GM18519 (cell line): ENCODE measurements around the gene LONP1.
"Not testable (repeated sequence)": the region's sequence is repeated elsewhere in the genome, so short reads cannot be mapped to it uniquely, and the experiment has no call there.

Experiments
- ATAC-seq: cut with Tn5 transposase; IDR thresholded peaks from one replicate; pipeline ENCODE4 v1.9.1; 2021; ENCODE audit warnings: mild to moderate bottlenecking, moderate library complexity; ENCODE audit not compliant: unreplicated experiment, low FRiP score

LONP1 gene

DNA sequence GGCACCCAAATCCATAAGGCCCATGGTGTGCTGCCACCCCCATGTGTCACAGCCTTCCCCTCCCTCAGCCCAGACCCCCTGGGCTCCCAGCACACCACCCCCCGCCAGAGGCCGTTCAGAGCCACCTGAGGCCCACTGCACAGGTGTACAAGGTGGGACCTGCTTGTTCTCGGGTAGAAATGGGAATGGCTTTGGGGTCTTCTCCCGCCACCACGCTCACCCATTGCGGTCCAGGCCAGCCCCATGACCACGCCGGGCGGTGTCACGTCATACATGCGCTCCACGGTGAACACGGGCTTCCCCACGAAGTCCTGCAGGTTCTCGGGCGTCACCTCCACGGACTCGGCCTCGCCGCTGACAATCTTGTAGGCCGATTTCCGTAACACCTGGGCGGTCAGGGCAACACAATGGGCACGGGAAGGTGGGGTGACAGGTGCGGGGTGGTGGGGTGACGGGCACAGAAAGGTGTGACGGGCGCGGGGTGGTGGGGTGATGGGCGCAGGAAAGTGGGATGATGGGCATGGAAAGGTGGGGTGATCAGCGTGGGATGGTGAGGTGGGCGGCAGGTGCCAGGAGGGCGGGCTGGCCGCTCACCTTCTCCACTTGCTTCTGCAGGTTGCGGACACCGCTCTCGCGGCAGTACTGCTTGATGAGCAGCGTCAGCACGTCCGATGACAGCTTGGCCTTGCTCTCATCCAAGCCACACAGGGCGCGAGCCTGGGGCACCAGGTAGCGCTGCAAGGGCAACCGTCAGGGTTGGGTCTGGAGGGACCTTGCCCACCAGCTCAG is 25.6 kb downstream of the LONP1 start:
- no peak for ATAC-seq

DNA sequence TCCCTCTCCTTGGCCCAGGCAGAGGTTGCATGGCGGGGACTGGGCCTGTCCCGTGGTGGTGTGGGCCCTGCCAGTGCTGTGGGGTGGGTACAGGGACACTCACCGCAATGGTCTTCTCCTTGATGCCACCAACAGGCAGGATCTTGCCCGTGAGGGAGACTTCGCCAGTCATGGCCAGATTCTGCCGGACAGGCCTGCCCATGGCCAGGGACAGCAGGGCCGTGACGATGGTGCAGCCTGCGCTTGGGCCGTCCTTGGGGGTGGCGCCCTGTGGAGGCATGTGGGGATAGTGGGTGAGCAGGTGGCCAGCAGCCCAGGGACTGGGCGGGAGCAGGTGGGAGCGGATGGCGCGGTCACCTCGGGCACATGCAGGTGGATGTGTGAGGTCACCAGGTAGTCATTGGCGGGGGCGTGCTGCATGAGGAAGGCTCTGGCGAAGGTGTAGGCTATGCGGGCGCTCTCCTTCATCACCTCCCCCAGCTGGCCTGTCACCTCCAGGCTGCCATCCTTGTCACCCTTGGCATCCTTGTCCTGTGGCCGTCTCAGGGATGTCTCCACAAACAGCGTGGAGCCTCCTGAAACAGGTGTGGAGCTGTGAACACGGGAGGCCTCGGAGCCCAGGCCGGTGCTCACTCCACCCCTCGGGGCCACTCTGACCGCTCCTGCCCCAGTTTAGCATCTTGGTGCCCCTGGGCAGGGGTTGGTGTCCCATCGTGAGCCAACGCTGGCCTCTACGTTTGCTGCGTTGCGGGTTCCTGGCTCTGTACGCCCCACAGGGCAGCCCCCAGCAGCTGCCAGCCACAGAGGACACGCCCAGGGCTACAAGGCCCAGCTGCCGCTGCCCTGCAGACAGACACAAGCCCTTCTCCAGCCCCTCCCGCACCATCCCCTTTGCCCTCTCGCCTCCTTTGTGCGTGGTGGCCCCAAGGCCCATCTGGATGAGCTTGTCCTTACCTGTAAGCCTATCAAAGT is 26.5 kb downstream of the LONP1 start:
- no peak for ATAC-seq

DNA sequence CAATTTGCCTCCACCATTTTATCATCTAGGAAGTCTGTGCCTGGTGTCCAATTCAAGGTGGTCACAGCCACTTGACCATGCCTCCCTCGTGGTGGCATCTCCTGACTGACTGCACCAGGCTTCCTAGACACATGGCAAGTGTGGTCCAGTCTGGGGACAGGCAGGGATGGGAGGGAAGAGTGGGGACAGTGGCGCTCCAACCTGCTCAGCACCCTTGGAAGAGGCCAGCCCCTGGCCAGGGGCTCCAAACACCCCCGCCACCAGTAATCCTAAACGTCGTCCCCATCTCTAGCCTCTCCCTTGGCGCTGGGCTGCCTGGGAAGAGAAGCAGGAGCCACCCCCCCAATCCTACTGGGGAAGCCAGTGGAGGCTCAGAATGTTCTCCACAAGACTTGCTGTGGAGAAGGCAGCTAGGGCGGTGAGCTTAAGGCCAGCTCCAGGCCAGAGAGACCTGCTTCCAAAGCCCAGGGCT is 27.2 kb downstream of the LONP1 start:
- no peak for ATAC-seq

DNA sequence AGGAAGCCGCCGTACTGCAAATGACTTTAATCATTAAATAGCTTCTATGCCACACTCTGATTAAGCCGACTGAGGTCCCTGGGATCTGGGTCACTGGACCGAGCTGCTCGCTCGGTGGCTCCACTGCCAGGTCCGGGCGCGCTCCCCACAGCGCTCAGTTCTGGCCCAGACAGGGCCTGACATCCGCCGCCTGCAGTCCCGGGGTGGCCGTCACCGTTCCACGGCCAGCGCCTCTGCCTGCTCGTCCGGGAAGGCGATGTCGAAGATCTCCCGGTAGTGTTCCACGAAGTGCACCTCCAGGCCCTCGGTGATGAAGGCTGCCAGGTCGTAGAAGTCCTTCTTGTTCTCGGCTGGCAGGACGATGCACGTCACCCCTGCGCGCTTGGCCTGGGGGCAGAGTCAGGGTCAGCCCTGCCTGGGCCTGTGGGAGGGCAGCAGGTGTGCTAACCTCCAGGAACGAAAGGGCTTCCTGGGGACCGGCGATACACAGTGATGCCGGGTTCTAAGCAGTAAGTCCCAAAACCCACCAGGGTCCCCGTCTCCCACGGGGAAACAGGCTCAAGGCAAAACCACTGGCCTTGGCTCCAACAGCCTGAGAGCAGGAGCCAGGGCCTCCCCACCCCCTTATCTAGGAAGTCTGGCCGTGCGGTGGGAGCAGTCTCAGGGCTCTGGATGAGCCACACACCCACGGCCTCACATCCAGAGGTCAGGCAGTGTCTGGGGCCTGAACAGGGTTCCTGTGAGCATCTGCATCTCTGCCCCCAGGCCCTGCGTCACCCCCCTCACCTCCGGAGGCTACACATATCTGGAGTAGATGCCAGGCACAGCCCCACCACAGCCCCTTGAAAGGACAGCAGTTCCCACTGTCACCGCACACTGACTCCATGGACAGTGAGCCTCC is 27.9 kb downstream of the LONP1 start:
- ATAC-seq, result no peak

DNA sequence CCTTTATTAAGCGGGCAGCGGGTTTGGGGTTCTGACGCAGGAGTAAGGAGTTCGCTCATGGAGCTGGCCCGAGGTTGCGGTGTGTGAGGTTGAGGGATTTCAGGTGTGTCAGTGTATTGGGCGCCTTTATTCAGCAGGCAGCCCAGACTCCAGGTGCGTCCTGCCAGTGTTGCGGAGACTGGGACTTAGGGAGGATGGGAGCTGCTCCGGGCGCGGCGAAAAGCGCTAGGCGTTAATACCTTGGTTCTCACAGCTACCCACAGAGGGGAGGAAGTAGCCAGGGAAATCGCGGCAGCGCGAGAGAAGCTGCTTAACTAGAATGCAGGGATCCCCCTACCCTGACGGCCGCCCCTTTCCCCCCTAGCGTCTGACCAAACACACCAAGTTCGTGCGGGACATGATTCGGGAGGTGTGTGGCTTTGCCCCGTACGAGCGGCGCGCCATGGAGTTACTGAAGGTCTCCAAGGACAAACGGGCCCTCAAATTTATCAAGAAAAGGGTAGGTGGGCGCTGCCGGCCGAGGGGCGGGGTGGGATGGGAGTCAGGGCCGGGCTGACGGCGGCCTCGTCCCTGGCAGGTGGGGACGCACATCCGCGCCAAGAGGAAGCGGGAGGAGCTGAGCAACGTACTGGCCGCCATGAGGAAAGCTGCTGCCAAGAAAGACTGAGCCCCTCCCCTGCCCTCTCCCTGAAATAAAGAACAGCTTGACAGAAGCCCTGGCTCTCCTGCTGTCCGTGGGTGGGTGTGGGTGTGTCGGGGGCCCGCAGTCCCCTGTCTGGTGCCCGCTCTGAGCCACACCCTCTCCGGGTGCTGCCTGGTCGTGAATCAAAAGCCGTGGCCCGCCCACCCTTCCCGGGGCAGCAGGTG is 28.8 kb downstream of the LONP1 start:
- ATAC-seq, result no peak

DNA sequence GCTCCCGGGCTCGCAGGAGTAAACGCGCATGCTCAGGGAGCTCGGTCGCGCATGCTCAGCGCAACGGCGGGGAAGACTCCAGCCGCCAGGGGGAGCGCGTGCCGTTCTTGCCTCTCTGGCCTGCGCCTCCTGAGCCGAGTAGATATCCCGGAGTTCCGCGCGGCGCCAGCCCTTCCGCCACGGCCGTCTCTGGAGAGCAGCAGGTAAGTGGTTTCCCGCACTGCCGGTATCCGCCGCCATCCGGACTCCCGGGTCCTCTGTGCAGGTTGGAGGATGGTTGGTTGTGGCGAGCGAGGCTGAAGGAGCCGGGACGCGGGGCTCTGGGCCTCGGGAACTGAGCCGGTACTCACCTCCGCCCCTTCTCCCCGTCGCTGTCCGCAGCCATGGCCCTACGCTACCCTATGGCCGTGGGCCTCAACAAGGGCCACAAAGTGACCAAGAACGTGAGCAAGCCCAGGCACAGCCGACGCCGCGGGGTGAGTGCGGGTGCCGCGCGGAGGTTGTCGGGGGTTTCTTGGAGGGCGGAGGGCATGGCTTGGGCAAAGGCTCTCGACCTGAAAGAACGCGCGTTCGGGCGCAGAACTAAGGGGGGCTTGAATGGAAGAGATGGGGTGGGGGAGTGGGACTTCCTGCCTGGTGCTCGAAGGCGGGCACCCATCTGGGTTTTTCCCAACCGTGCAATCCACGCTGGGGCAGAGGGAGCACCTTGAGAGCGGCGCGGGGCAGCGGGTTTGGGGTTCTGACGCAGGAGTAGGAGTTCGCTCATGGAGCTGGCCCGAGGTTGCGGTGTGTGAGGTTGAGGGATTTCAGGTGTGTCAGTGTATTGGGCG is 29.6 kb downstream of the LONP1 start, which contains the start of gene RPL36:
Gene RPL36 (plus strand): TSS at position 171 of the 830 bp plus-strand sequence. CDS start 213 bp downstream, at position 384.
- no peak for ATAC-seq

DNA sequence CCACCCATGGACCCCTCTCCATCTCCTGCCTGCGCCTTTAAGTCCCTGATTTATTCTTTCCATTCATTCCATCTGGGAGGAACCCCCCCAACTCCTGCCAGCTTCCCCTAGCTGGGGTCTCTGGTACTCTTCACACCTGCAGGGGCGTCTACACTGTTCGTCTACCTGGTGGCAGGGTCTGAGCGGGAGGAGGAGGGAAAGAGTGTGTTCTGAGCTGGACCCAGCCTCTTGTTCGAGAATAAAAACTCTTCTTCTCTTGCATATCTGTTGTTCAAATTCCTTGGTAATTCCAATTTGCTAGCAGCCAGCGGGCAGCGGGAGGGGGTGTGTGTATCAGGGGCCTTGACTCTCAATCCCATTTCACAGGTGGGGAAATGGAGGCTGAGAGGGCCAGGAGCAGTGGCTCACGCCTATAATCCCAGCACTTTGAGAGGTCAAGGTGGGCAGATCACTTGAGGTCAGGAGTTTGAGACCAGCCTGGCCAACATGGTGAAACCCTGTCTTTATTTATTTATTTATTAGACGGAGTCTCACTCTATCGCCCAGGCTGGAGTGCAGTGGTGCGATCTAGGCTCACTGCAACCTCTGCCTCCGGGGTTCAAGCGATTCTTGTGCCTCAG is 31.6 kb downstream of the LONP1 start:
- not testable (repeated sequence) for ATAC-seq

DNA sequence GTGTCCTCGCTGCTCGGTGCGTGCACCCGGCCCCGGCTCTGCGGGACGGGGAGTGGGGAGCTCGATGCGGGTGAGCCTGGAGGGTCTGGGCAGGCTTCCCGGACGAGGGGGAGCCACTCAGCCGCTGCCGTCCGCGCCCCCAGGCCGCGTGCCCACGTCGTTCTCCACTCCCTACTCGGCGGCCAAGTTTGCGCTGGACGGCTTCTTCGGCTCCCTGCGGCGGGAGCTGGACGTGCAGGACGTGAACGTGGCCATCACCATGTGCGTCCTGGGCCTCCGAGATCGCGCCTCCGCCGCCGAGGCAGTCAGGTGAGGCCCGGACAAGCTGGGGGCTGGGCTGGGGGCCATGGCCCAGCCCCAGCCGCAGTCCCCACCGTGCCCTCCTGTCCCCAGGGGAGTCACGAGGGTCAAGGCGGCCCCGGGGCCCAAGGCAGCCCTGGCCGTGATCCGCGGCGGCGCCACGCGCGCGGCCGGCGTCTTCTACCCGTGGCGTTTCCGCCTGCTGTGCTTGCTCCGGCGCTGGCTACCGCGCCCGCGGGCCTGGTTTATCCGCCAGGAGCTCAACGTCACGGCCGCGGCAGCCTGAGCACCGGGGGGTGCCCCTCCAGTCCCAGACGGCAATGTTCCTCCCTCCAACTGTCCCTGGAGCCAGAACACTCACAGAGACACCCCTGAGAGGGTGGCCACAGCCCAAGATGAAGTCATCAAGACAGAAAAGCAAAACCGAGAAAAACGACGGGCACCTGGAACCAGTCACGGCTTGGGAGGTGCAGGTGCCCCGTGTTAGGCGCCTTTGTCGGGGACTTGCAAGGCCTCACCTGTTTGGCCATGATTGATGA is 32.4 kb downstream of the LONP1 start:
- no peak for ATAC-seq

DNA sequence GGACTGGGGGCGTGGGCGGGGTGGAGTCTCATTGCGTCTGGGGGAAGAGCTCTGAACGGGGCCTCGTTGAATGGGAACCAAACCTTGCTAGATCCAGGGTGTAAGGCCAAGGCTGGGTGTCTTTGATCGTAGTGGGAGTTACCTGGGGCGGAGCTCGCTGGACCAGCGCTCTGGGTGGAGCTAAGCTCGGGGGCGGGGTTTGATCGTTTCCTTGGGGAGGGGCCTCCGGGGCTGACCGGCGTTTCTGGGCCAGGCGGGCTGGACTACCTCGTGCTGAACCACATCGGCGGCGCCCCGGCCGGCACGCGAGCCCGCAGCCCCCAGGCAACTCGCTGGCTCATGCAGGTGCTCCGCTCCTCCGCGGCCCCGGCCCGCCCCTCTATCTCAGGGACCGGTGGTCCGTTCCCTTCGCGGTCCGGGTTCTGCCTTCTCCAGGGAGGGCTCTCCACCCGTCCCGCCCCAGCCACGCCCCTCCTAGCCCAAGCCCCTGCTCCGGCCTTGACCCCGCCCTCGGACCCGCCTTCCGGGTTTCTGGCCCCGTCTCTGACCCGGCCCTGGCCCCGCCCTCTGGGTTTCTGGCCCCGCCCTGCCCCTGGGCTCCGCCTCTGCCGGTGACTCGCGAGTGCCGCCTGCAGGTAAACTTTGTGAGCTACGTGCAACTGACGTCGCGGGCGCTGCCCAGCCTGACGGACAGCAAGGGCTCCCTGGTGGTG is 33.1 kb downstream of the LONP1 start:
- peak; percentile 32 for ATAC-seq

DNA sequence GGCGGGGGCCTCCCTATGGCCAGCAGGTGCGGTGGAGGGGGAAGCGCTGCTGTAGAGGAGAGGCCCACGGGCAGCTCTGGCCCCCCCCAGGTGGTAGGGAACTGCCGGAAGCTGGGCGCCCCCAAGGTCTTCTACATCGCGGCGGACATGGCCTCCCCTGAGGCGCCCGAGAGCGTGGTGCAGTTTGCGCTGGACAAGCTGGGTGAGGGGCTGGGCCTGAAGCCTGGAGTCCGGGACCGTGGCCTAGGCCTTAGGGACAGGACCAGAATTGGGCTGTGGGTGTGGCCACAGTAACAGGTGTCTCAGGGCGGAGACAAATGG is 33.7 kb downstream of the LONP1 start:
- ATAC-seq, result no peak

DNA sequence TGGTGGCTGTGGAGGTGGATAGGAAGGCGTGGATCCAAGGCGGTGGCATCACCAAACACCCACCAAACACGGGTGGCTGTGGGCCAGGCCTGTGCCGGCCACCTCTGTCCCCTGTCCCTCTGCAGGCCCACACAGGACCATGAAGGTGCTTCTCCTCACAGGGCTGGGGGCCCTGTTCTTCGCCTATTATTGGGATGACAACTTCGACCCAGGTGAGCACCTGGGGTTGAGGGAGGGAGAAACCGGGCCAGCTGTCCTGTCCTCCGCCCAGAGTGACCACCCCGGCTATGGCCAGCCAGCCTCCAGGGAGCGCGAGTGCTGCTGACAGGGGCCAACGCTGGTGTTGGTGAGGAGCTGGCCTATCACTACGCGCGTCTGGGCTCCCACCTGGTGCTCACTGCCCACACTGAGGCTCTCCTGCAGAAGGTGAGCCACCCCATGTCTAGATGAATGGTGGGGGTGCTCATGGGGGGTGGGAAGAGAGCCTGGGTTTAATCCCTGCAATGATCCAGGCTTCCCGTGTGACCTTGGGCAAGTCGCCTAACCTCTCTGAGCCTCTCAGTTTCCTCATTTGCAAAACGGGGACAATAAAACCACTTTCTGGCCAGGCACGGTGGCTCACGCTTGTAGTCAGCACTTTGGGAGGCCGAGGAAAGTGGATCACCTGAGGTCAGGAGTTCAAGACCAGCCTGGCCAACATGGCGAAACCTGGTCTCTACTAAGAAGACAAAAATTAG is 35.1 kb downstream of the LONP1 start:
- ATAC-seq, result no peak

DNA sequence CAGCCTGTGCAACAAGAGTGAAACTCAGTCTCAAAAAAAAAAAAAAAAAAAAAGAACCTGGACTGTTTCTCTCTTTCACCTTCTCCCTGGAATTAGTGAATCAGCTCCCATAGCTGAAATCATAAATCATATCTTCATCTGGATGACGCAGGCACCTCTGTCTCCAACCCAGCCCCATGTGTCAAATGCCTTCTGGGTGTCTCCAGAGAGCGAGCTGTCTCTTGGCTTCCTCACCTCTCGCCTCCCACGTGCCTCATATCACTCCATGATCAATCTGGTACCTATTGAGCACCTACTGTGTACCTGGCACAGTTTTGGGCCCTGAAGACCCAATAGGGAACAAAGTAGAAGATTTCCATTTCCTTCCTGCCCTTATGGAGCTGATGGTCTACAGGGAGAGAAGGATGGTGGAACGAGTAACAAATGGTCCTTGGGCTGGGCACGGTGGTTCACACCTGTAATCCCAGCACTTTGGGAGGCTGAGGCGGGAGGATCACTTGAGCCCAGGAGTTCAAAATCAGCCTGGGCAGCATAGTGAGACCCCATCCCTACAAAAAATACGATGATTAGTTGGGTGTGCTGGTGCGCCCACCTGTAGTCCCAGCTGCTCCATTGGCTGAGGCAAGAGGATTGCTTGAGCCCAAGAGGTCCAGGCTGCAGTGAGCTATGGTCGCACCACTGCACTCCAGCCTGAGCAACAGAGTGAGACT is 36.6 kb downstream of the LONP1 start:
- ATAC-seq, result no peak

DNA sequence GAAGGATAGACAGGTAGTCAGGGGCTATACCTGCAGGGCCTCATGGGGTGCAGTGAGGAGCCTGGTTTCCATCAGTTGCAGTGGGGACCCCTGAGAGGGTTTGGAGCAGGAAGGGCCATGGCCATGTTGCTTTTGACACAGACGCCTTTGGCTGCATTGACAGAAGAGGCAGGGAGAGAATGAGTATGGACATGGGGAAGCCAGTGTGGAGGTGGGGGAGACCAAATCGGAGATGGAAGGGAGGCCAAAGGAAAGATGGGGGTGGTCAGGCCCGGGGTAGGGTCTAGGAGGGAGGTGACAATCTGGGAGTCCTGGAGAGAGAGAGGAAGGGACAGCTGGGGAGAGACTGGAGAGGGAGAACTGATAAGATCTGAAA is 37.9 kb downstream of the LONP1 start:
- ATAC-seq, result no peak

DNA sequence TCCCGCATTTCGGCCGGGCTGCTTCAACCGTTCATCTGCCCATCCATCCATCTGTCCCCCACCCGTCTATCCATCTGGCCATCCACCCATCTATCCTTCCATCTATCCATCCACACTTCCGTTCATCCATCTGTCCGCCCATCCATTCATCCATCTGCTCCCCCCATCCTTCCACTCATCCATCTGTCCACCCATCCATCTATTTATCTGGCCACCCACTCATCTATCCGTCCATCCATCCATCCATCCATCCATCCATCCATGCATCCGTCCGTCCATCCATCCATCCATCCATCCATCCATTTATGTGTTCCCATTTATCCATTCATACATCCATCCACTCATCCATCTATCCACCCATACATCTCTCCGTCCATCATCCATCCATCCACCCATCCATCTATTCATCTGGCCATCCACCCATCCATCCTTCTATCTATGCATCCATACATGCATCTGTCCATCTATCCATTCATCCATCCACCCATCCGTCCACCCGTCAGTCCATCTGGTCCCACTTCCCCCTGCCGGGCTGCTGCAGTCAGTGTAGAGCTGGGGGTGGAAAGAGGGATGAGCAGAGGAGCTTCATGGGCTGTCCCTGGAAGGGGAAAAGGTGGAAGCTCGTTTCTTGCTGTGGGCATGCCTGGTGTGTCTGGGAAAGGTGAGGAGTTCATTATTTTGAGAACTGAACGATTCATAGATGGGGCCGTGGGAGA is 38.4 kb downstream of the LONP1 start:
- no peak for ATAC-seq
